ENCODE results near the gene PPP1R3C.

PPP1R3C gene

DNA sequence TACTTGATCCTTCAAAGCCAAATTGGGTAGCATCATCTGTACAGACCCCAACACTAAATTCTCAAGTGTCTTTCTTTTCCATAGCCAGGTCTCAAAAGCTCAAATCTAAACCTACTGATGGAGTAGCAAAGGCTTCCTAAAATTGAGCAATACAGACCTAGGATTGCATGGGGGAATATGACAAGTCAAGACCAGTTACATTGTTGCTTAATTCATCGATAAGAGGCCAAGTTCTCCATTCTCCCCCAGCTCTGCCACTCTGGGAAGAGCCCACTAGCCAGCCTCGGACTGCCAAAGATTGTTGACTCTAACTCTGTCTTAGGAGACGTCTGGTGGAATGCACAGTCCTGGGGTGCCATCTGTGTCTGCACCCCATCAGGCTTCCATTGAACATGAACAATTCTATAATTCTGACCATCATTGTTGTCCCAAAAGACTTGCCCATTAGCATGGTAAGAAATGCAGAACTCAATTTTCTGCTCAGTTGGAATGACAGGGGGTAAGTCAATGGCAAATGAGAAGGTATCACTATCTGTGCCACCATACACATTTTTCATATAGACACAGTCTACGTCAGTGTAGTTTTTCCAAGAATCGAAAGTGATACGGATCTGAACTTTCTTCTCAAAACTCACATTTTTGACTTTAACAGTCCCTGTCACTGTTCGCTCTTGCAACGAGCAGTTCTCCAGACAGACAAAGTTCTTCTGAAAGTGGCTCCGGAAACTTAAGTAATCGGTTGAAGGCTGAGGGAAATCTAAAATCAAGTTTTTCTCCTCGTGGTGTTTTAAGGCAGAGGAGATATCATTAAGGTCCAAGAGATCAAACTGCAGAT is 2.9 kb downstream of the PPP1R3C start:
- Histone ChIP-seq H3K9me3 (ENCODE audit: insufficient read depth, low read length, severe bottlenecking) (no peaks in the 10 kb centered on the region), H3K36me3 (ENCODE audit: insufficient read depth, low read length) (no peaks in the 10 kb centered on the region), H4K20me1 (ENCODE audit: insufficient read depth, low read length) (no peaks in the 10 kb centered on the region), H3K79me2 (ENCODE audit: insufficient read depth, low read length) (no peaks in the 10 kb centered on the region), H3K27me3 (ENCODE audit: insufficient read depth, low read length, poor library complexity) (no peaks in the 10 kb centered on the region), H3K4me3 (ENCODE audit: low read depth in 1 of 2, low read length in 2 of 2) (no peak overlapping the region), H3K4me1 (ENCODE audit: insufficient read depth, low read length) (no peaks in the 10 kb centered on the region), H3K27ac (ENCODE audit: low read length) (no peak overlapping the region), H3K9ac (ENCODE audit: low read depth, low read length) (no peak overlapping the region), H2AFZ (ENCODE audit: low read depth, low read length) (no peak overlapping the region), H3K4me2 (ENCODE audit: insufficient read depth, low read length) (no peak overlapping the region)
- DNase-seq (no peak), ATAC-seq (ENCODE audit: insufficient read depth, low read depth) (no peak)
- TF ChIP-seq EZH2 (IDR thresholded peaks at IDR 0.05; ENCODE audit: borderline replicate concordance, low read depth, low read length, severe bottlenecking) (no peak), CTCF (IDR thresholded peaks at IDR 0.05; ENCODE audit: borderline replicate concordance, extremely low read depth, low read length, poor library complexity, severe bottlenecking) (no peak)

- no peaks in the 10 kb centered on the region for H3K79me2 ChIP-seq (ENCODE audit: insufficient read depth, low read length)
- no peaks in the 10 kb centered on the region for H4K20me1 ChIP-seq (ENCODE audit: insufficient read depth, low read length)
- ATAC-seq (ENCODE audit: insufficient read depth, low read depth) (no peak), DNase-seq (no peak)
- H2AFZ ChIP-seq (ENCODE audit: low read depth, low read length) = no peak overlapping the region
- H3K4me1 ChIP-seq (ENCODE audit: insufficient read depth, low read length) = no peaks in the 10 kb centered on the region
- H3K4me2 ChIP-seq (ENCODE audit: insufficient read depth, low read length) = no peak overlapping the region
- no peak overlapping the region for H3K9ac ChIP-seq (ENCODE audit: low read depth, low read length)
- no peaks in the 10 kb centered on the region for H3K27me3 ChIP-seq (ENCODE audit: insufficient read depth, low read length, poor library complexity)
- H3K27ac ChIP-seq (ENCODE audit: low read length) = no peak overlapping the region
- no peak overlapping the region for H3K4me3 ChIP-seq (ENCODE audit: low read depth in 1 of 2, low read length in 2 of 2)
- TF ChIP-seq EZH2 (IDR thresholded peaks at IDR 0.05; ENCODE audit: borderline replicate concordance, low read depth, low read length, severe bottlenecking) = no peak
- TF ChIP-seq CTCF (IDR thresholded peaks at IDR 0.05; ENCODE audit: borderline replicate concordance, extremely low read depth, low read length, poor library complexity, severe bottlenecking) = no peak
- no peaks in the 10 kb centered on the region for H3K36me3 ChIP-seq (ENCODE audit: insufficient read depth, low read length)
- peaks cover 2% of the 10 kb centered on the region for H3K9me3 ChIP-seq (ENCODE audit: insufficient read depth, low read length, severe bottlenecking)
Observed at GRCh38 chr10:91628383-91628782, 4.5 kb downstream of the PPP1R3C start.

- H3K9me3 ChIP-seq (ENCODE audit: insufficient read depth, low read length, severe bottlenecking) = peaks cover 2% of the 10 kb centered on the region
- DNase-seq = no peak
- no peak overlapping the region for H3K4me3 ChIP-seq (ENCODE audit: low read depth in 1 of 2, low read length in 2 of 2)
- no peaks in the 10 kb centered on the region for H3K27me3 ChIP-seq (ENCODE audit: insufficient read depth, low read length, poor library complexity)
- H4K20me1 ChIP-seq (ENCODE audit: insufficient read depth, low read length) = no peaks in the 10 kb centered on the region
- no peak overlapping the region for H3K4me2 ChIP-seq (ENCODE audit: insufficient read depth, low read length)
- no peak for ATAC-seq (ENCODE audit: insufficient read depth, low read depth)
- no peak overlapping the region for H3K9ac ChIP-seq (ENCODE audit: low read depth, low read length)
- H2AFZ ChIP-seq (ENCODE audit: low read depth, low read length) = no peak overlapping the region
- H3K36me3 ChIP-seq (ENCODE audit: insufficient read depth, low read length) = no peaks in the 10 kb centered on the region
- no peaks in the 10 kb centered on the region for H3K79me2 ChIP-seq (ENCODE audit: insufficient read depth, low read length)
- no peak overlapping the region for H3K27ac ChIP-seq (ENCODE audit: low read length)
- TF ChIP-seq CTCF (IDR thresholded peaks at IDR 0.05; ENCODE audit: borderline replicate concordance, extremely low read depth, low read length, poor library complexity, severe bottlenecking) (no peak), EZH2 (IDR thresholded peaks at IDR 0.05; ENCODE audit: borderline replicate concordance, low read depth, low read length, severe bottlenecking) (no peak)
- H3K4me1 ChIP-seq (ENCODE audit: insufficient read depth, low read length) = no peaks in the 10 kb centered on the region
Observed at GRCh38 chr10:91627344-91628102, 5.3 kb downstream of the PPP1R3C start.
